GM11168 (cell line): ENCODE measurements around the gene SSNA1.

Source experiments
- in situ Hi-C: fragments of 300-500 bp; cut with MboI; formaldehyde crosslinking; loops from one replicate; pipeline ENCODE4 v1.12.0; 2022; ENCODE audit warnings: low sequenced_read_pairs; ENCODE audit not compliant: unreplicated experiment

The SSNA1 gene

GRCh38 chr9:137166380-137167229 is 21.9 kb upstream of the SSNA1 start:
- in situ Hi-C loops: no loop called here

- in situ Hi-C loops: no loop called here
Measured at GRCh38 chr9:137167277-137167746, 21.2 kb upstream of the SSNA1 start.

GRCh38 chr9:137167747-137168572 is 20.5 kb upstream of the SSNA1 start:
- in situ Hi-C loops: no loop called here

- in situ Hi-C loops: no loop called here
Measured at GRCh38 chr9:137168573-137168903, 19.9 kb upstream of the SSNA1 start.

- in situ Hi-C loops: no loop called here
Measured at GRCh38 chr9:137168904-137169856, 19.3 kb upstream of the SSNA1 start.

- in situ Hi-C loops: no loop called here
Measured at GRCh38 chr9:137169896-137170358, 18.5 kb upstream of the SSNA1 start, which contains the start of gene LRRC26. TSS of gene LRRC26 (minus strand) at chr9:137170051. CDS start at chr9:137169943, 108 bp downstream.

- in situ Hi-C loops: no loop called here
Measured at GRCh38 chr9:137170486-137171148, 17.9 kb upstream of the SSNA1 start.

GRCh38 chr9:137171149-137171900 is 17.2 kb upstream of the SSNA1 start:
- in situ Hi-C loops: no loop called here

- in situ Hi-C loops: no loop called here
Measured at GRCh38 chr9:137172901-137173795, 15.3 kb upstream of the SSNA1 start.

GRCh38 chr9:137173796-137174664 is 14.4 kb upstream of the SSNA1 start:
- in situ Hi-C loops: no loop called here

GRCh38 chr9:137174722-137175293 is 13.7 kb upstream of the SSNA1 start:
- in situ Hi-C loops: no loop called here

- in situ Hi-C loops: no loop called here
Measured at GRCh38 chr9:137175345-137175961, 13.0 kb upstream of the SSNA1 start.

GRCh38 chr9:137176302-137177182 is 11.9 kb upstream of the SSNA1 start:
- in situ Hi-C loops: no loop called here

- in situ Hi-C loops: no loop called here
Measured at GRCh38 chr9:137178201-137178938, 10.1 kb upstream of the SSNA1 start.
